Left ventricle myocardium inferior (tissue), 1 donor: ENCODE results near the gene ICAM1. TPM values are rescaled to one million over a fixed set of nuclear protein-coding genes. Genes with fewer than 3 reads are reported as not detected.

Source experiments
- DNase-seq: peaks from one replicate; pipeline ENCODE4 v3.0.0-alpha.2; 2020
- H3K27ac ChIP-seq: fragments of 200-600 bp; replicated peaks from 2 replicates; pipeline ENCODE4 v1.8.0; 2021
- H3K27me3 ChIP-seq: fragments of 200-600 bp; 2 replicates; pipeline ENCODE4 v1.8.0; 2021; ENCODE audit warnings: low read depth
- H3K36me3 ChIP-seq: fragments of 200-600 bp; 2 replicates; pipeline ENCODE4 v1.8.0; 2021
- H3K4me1 ChIP-seq: fragments of 200-600 bp; 2 replicates; pipeline ENCODE4 v1.8.0; 2021
- H3K4me3 ChIP-seq: fragments of 200-600 bp; 2 replicates; pipeline ENCODE4 v1.8.0; 2021; ENCODE audit warnings: mild to moderate bottlenecking, moderate library complexity
- H3K9me3 ChIP-seq: fragments of 200-600 bp; replicated peaks from 2 replicates; pipeline ENCODE4 v1.8.0; 2021
- intact Hi-C: fragments of 100-400 bp; cut with micrococcal nuclease; formaldehyde crosslinking; loops from one replicate; pipeline ENCODE4 v1.11.0; 2022
- total RNA-seq: library from RNA; stranded (reverse); fragmentation: NEBNext Ultra II Directional; extraction: Animal tissue kit (Norgen Biotek cat#: 25700); gene quantifications from one replicate; pipeline ENCODE4 v1.2.1, GENCODE V29; 2021
- TF ChIP-seq, protein P1 (sequence below): fragments of 200-600 bp; IDR thresholded peaks from 2 replicates; pipeline ENCODE4 v1.8.0; 2021; ENCODE audit warnings: antibody characterized with exemption, mild to moderate bottlenecking, borderline replicate concordance
- donor health status: DM: no; HTN: yes; CAD: no; lungs with severe emphysema.

ICAM1 gene
- total RNA-seq, 1 donor from 2014 or later = 7.1 TPM

- Histone ChIP-seq H3K9me3 (no peaks in the 10 kb centered on the region), H3K4me1 (peaks cover 43% of the 10 kb centered on the region), H3K27ac (no peak overlapping the region), H3K4me3 (peak overlapping the region; percentile 54), H3K36me3 (no peaks in the 10 kb centered on the region), H3K27me3 (peaks cover 81% of the 10 kb centered on the region)
- no peak for DNase-seq
- intact Hi-C loops = no loop called here
- TF ChIP-seq, protein P1, sequence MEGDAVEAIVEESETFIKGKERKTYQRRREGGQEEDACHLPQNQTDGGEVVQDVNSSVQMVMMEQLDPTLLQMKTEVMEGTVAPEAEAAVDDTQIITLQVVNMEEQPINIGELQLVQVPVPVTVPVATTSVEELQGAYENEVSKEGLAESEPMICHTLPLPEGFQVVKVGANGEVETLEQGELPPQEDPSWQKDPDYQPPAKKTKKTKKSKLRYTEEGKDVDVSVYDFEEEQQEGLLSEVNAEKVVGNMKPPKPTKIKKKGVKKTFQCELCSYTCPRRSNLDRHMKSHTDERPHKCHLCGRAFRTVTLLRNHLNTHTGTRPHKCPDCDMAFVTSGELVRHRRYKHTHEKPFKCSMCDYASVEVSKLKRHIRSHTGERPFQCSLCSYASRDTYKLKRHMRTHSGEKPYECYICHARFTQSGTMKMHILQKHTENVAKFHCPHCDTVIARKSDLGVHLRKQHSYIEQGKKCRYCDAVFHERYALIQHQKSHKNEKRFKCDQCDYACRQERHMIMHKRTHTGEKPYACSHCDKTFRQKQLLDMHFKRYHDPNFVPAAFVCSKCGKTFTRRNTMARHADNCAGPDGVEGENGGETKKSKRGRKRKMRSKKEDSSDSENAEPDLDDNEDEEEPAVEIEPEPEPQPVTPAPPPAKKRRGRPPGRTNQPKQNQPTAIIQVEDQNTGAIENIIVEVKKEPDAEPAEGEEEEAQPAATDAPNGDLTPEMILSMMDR = no peak
Measured at GRCh38 chr19:10295305-10295846, 24.5 kb downstream of the ICAM1 start.

- Histone ChIP-seq H3K27me3 (peaks cover 78% of the 10 kb centered on the region), H3K9me3 (no peaks in the 10 kb centered on the region), H3K4me1 (peaks cover 37% of the 10 kb centered on the region), H3K4me3 (peak overlapping the region; percentile 54), H3K27ac (no peak overlapping the region), H3K36me3 (no peaks in the 10 kb centered on the region)
- DNase-seq = no peak
- intact Hi-C loops = no loop called here
- TF ChIP-seq, protein P1 = no peak
Measured at GRCh38 chr19:10295847-10296591, 25.1 kb downstream of the ICAM1 start.

- intact Hi-C loops = no loop called here
Measured at GRCh38 chr19:10299545-10300458, 28.9 kb downstream of the ICAM1 start.

GRCh38 chr19:10305139-10305806 lies 34.4 kb downstream of the ICAM1 start:
- Histone ChIP-seq H3K27me3 (peaks cover 24% of the 10 kb centered on the region), H3K4me1 (no peaks in the 10 kb centered on the region), H3K36me3 (peaks cover 4% of the 10 kb centered on the region), H3K9me3 (no peaks in the 10 kb centered on the region), H3K27ac (no peak overlapping the region), H3K4me3 (no peak overlapping the region)
- intact Hi-C loops = no loop called here
- TF ChIP-seq, protein P1 = no peak
- DNase-seq = no peak

More at GRCh38 chr19:10299545-10300458, 28.9 kb downstream of the ICAM1 start:
- Histone ChIP-seq H3K9me3 (no peaks in the 10 kb centered on the region), H3K36me3 (no peaks in the 10 kb centered on the region), H3K27me3 (peaks cover 61% of the 10 kb centered on the region), H3K4me1 (peaks cover 14% of the 10 kb centered on the region), H3K4me3 (no peak overlapping the region), H3K27ac (no peak overlapping the region)
- DNase-seq = no peak
- TF ChIP-seq, protein P1 = no peak

- H3K4me1 ChIP-seq = no peaks in the 10 kb centered on the region
- H3K9me3 ChIP-seq = no peaks in the 10 kb centered on the region
- TF ChIP-seq, protein P1 = no peak
- intact Hi-C loops = no loop called here
- peaks cover 18% of the 10 kb centered on the region for H3K27me3 ChIP-seq
- peaks cover 5% of the 10 kb centered on the region for H3K36me3 ChIP-seq
- H3K27ac ChIP-seq = no peak overlapping the region
- no peak for DNase-seq
- H3K4me3 ChIP-seq = no peak overlapping the region
Measured at GRCh38 chr19:10306327-10306726, 35.4 kb downstream of the ICAM1 start.
